Skeletal muscle tissue (tissue), 4 donors: Measurements from ENCODE around the gene KCNMA1. TPM values are rescaled to one million over a fixed set of nuclear protein-coding genes. Genes with fewer than 3 reads are reported as not detected.

Experiments used
- H3K27ac ChIP-seq: one replicate; pipeline ENCODE4 v1.7.0; 2013; ENCODE audit warnings: mild to moderate bottlenecking, low read depth, low read length, inconsistent platforms
- H3K27me3 ChIP-seq, 3 donors: one replicate each; pipeline ENCODE4 v1.7.0; 2013; ENCODE audit warnings: low read length in 3 of 3; ENCODE audit not compliant: control insufficient read depth in 3 of 3, insufficient read depth in 3 of 3
- H3K36me3 ChIP-seq, 3 donors: one replicate each; pipeline ENCODE4 v1.7.0; 2013; ENCODE audit warnings: low read length in 3 of 3; ENCODE audit not compliant: control insufficient read depth in 3 of 3, insufficient read depth in 3 of 3
- H3K4me1 ChIP-seq, 3 donors: one replicate each; pipeline ENCODE4 v1.7.0; 2013; ENCODE audit warnings: low read length in 3 of 3, mild to moderate bottlenecking in 3 of 3; ENCODE audit not compliant: control insufficient read depth in 3 of 3, insufficient read depth in 3 of 3
- H3K4me3 ChIP-seq, 3 donors: one replicate each; pipeline ENCODE4 v1.7.0; 2013; ENCODE audit warnings: low read length in 3 of 3
- H3K9ac ChIP-seq, 3 donors: one replicate each; pipeline ENCODE4 v1.7.0; 2013; ENCODE audit warnings: low read length in 3 of 3, mild to moderate bottlenecking in 3 of 3, moderate library complexity in 2 of 3, low read depth in 1 of 3
- H3K9me3 ChIP-seq, 3 donors: one replicate each; pipeline ENCODE4 v1.7.0; 2013; ENCODE audit warnings: low read length in 3 of 3; ENCODE audit not compliant: control insufficient read depth in 3 of 3
- total RNA-seq: library from RNA; depleted of rRNA; stranded (reverse); fragments of >200 nt; gene quantifications from one replicate; pipeline ENCODE4 v1.2.3, GENCODE V29; 2014
- donor health status: Osteomylitis.

Gene KCNMA1
- total RNA-seq, 1 donor from 2014 or later: 18.8 TPM

DNA sequence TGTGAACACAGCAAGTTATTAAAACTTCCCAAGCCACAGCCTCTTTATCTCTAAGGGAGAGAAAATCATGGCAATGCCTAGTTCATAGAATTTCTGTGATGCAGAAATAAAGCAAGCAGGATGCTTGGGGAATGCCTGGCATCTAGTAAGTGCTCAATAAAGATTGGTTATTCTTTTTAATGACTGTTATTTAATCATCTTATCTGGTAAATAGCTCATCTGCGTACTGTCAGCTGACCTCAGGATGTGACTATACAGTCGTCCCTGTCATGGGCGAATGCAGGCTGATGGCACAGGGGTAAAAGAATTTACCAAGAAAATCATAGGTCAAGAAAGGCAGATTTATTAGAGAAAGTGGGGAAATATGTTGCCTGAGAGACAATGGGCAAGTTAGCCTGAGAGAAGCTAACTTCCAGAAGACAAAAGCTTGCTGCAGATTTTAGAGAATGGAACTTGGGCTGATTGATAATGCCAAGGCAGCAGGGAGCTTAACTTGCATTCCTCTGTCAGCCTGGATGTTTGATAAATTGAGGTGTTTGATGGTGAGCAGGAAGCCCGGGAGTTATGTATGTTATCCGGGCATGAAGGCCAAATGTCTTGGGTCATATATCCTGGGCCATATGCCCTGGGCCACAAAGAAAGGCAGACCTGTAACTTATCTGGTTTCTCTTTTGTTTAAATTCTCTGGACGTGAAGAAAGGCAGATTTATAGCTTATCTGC, 126.0 kb downstream of the KCNMA1 start:
- no peaks in the 10 kb centered on the region for H3K9me3 ChIP-seq
- H3K4me1 ChIP-seq: peaks cover 33 to 67% (median 47%) of the 10 kb centered on the region in 3 donors
- H3K4me3 ChIP-seq: no peak overlapping the region
- no peaks in the 10 kb centered on the region for H3K27me3 ChIP-seq
- no peaks in the 10 kb centered on the region for H3K36me3 ChIP-seq
- H3K27ac ChIP-seq: no peak overlapping the region
- H3K9ac ChIP-seq: no peak overlapping the region

DNA sequence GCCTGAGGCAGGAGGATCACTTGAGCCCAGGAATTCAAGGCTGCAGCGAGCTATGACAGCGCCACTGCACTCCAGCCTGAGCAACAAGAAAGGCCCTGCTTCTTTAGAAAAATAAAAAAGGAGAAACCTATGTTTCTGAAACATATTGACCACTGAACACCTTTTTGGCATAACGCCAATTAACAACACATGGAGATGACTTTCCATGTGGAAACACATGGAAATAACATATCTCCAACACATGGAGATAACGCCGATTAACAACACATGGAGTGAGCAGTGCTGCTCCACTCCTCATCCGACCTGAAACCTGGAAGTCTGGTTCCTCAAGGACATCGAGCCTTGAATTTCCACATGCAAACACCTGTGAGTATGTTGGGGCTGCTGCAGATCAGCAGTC, 126.9 kb downstream of the KCNMA1 start:
- no peaks in the 10 kb centered on the region for H3K9me3 ChIP-seq
- H3K4me3 ChIP-seq: no peak overlapping the region
- no peak overlapping the region for H3K27ac ChIP-seq
- no peaks in the 10 kb centered on the region for H3K27me3 ChIP-seq
- H3K4me1 ChIP-seq: peaks cover 33 to 59% (median 47%) of the 10 kb centered on the region in 3 donors
- H3K9ac ChIP-seq: no peak overlapping the region
- no peaks in the 10 kb centered on the region for H3K36me3 ChIP-seq

DNA sequence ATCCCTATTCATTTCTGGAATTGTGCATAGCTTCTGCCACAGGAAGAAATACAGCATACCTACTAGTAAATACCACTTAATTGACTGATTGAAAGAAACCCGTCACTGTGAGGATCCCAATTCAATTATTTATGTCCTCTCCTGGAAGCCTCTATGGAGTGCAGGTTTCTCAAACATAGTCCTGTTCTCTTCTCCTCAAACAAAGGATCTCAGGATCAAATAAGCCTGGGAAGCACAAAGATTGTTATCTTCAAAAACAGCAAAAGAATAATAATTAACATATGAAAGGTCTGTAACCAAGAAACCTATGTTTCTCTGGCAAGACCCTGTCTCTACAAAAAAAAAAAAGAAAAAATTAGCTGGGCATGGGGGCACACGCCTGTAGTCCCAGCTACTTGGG, 127.3 kb downstream of the KCNMA1 start:
- H3K9me3 ChIP-seq: no peaks in the 10 kb centered on the region
- H3K27ac ChIP-seq: no peak overlapping the region
- peaks cover 33 to 60% (median 47%) of the 10 kb centered on the region in 3 donors for H3K4me1 ChIP-seq
- H3K4me3 ChIP-seq: no peak overlapping the region
- no peaks in the 10 kb centered on the region for H3K36me3 ChIP-seq
- no peak overlapping the region for H3K9ac ChIP-seq
- no peaks in the 10 kb centered on the region for H3K27me3 ChIP-seq

DNA sequence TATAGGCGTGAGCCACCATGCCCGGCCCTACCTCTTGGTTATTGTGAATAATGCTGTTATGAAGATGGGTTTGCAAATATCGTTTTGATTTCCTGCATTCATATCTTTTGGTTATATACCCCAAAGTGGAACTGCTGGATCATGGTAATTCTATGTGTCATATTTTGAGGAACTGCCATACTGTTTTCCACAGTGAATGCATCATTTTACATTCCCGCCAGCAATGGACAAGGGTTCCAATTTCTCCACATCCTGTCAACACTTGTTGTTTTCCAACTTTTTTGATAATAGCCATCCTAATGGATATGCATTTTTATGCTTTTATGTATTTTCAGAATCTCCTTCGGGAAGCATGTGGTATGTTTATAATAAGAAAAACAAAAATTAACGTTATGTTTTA, 128.2 kb downstream of the KCNMA1 start:
- Histone ChIP-seq H3K9me3 (no peaks in the 10 kb centered on the region), H3K27ac (no peak overlapping the region), H3K36me3 (no peaks in the 10 kb centered on the region), H3K27me3 (no peaks in the 10 kb centered on the region), H3K4me1 (peaks cover 32 to 58% (median 45%) of the 10 kb centered on the region in 3 donors), H3K4me3 (no peak overlapping the region), H3K9ac (no peak overlapping the region)

DNA sequence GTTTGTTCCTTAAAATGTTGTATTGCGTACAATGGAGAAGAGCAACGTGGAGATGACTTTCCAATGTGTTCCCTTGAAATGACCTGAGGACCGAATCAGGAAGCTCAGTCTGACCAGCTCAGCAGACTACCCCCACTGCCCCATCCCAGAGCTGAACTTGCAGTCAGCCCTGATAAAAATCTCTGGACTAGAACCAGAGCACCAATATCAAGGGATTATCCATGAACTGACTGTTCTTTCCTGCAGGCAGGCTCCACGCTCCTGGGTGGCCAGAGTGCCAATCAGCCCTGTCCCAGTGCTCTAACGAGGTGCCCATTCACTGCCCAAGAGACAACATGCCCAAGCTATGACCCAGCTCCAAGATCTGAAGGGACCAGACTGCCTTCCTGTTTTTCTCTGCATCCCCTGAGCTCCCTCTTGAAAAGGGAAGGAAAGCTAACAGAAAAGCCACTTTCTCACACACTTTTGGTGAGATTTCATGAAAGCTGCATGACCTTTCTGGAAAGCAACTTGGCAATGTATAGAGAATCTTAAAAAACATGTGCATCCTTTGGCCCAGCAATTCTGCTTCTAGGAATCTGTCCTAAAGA, 130.2 kb downstream of the KCNMA1 start:
- Histone ChIP-seq H3K9ac (no peak overlapping the region), H3K36me3 (no peaks in the 10 kb centered on the region), H3K27ac (no peak overlapping the region), H3K4me1 (peaks cover 13 to 38% (median 25%) of the 10 kb centered on the region in 3 donors), H3K9me3 (no peaks in the 10 kb centered on the region), H3K27me3 (no peaks in the 10 kb centered on the region), H3K4me3 (no peak overlapping the region)

DNA sequence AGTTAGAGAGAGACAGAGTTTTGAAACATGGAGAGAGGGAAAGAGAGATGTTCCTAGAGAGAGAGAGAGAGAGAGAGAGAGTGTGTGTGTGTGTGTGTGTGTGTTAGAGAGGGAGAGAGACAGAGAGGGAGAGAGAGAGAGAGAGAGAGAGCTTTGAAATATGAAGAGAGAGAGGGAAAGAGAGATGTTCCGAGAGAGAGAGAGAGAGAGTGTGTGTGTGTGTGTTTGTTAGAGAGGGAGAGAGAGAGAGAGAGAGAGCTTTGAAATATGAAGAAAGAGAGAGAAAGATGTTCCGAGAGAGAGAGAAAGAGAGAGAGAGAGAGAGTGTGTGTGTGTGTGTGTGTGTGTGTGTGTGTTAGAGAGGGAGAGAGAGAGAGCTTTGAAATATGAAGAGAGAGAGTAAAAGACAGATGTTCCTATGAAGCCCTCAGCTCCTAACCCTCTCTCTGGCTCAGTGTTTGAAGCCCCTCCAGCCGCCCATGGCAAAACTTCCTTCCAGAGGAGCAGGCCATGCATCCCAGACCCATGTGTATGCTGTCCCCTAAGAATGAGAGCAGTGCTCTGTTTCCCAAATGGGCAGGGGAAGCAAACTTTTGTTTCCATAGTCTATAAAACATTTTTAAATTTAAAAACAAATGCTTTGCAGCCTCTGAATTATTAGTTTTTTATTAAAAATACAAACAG, 130.9 kb downstream of the KCNMA1 start:
- Histone ChIP-seq H3K9me3 (no peaks in the 10 kb centered on the region), H3K27me3 (no peaks in the 10 kb centered on the region)

DNA sequence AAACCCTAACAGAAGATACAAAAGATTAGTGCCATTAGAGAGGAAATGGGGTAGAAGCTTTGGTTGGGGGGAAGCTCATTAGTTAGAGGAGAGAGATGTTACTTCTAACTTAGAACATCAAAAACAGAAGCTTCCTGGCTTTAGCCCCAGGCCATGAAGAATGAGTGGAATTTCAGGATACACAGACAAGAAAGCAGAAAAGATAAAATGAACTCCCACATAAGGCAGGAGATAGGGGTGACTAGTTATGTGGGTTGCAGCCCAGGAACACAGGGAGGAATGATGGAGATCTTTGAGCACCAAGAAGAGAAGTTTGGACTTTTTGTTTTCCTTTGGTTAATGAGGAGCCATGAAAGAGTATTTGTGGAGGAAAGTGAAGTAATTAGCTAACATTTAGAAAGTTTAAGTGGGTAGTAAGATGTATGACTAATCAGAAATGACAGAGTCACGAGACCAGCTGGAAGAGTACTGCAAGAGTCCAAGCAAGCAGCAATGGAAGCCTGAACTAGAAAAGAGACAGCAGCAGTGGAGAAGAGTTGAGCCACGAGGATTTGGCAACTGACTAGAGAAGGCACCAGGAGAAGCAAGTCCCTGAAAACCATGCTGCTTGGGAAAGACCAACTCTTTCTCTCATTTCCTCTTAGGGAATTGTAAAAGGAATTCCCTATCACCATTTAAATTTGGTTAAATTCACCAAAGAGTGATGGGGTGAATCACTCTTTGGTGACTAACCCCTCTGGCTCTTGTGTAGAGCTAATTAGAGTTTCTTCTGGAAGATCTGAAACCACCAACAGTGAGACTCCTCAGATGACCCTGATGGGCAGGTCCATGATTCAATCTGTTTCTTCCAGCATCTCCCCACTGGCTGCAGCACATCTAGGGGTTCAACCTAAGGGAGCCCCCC, 131.9 kb downstream of the KCNMA1 start:
- Histone ChIP-seq H3K36me3 (no peaks in the 10 kb centered on the region), H3K9me3 (no peaks in the 10 kb centered on the region), H3K27ac (no peak overlapping the region), H3K9ac (no peak overlapping the region), H3K4me1 (peaks cover 12 to 36% (median 19%) of the 10 kb centered on the region in 3 donors), H3K4me3 (no peak overlapping the region), H3K27me3 (no peaks in the 10 kb centered on the region)

More for the DNA sequence above, 130.9 kb downstream of the KCNMA1 start:
- Histone ChIP-seq H3K4me1 (peaks cover 8 to 36% (median 18%) of the 10 kb centered on the region in 3 donors), H3K9ac (no peak overlapping the region), H3K36me3 (no peaks in the 10 kb centered on the region), H3K27ac (no peak overlapping the region), H3K4me3 (no peak overlapping the region)

DNA sequence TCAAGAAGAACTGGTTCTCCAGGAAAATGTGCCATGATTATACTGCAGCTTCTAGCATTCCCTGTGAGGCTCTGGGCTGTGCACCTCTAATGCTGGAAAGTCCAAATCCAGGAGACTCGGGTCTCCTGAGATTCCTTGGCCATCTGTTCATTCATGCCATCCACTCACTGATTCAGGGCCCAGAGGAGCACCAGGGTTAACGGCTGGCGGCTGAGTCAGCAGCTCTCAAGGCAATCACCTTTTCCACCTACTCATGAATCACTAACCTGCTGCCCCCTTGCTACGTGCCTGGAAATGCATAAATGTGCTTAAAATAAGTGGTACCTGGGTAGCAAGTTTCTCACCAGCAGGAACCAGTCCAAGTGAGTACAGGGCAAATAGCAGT, 132.7 kb downstream of the KCNMA1 start:
- no peak overlapping the region for H3K27ac ChIP-seq
- no peaks in the 10 kb centered on the region for H3K36me3 ChIP-seq
- no peaks in the 10 kb centered on the region for H3K9me3 ChIP-seq
- no peak overlapping the region for H3K4me3 ChIP-seq
- no peaks in the 10 kb centered on the region for H3K27me3 ChIP-seq
- H3K4me1 ChIP-seq: peaks cover 12 to 34% (median 18%) of the 10 kb centered on the region in 3 donors
- no peak overlapping the region for H3K9ac ChIP-seq

DNA sequence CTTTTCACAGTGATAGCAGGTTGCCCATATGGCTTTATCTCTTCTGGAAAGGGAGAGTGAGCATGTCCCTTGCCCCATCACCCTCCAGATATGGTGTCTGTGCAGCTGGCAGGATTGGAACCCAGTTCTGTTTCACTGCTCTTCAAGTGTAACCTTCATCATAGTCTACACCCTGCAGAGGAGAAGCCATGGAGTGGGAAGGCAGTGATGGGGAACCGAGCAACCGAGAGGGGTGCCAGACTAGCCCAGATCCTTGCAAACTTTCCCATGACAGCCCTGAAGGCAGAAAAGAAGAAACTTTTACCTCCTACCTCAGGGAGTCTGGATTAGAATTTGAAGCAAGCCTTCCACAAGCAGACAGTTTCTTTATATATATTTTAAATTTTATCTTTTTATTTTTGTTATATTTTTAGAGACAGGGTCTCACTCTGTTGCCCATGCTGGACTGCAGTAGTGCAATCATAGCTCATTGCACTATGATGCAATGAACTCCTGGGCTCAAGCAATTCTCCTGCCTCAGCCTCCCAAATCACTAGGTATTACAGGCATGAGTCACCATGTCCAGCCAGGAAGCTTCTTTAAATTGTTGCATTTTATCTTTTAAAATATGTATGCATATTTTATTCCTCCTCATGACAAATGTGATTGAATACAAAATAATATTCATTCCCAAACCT, 133.3 kb downstream of the KCNMA1 start:
- Histone ChIP-seq H3K27me3 (no peaks in the 10 kb centered on the region), H3K4me3 (no peak overlapping the region), H3K4me1 (peaks cover 12 to 31% (median 18%) of the 10 kb centered on the region in 3 donors), H3K36me3 (no peaks in the 10 kb centered on the region), H3K9me3 (no peaks in the 10 kb centered on the region), H3K9ac (no peak overlapping the region), H3K27ac (no peak overlapping the region)
